H1 (cell line): ENCODE data around the gene RAP2B. TPM values are rescaled to one million over a fixed set of nuclear protein-coding genes. Genes with fewer than 3 reads are reported as not detected.

Experiments used
- CTCF ChIA-PET: fragments of 300-600 bp; sonication (Branson Sonifier 250); formaldehyde crosslinking; loops from one replicate; lab custom pipeline; 2021; ENCODE audit not compliant: partially characterized antibody; lab: Charles Lee
- POLR2A ChIA-PET: fragments of 300-600 bp; sonication (Branson Sonifier 250); formaldehyde crosslinking; loops from one replicate; lab custom pipeline; 2021; ENCODE audit warnings: inconsistent platforms; ENCODE audit not compliant: partially characterized antibody; lab: Charles Lee
- DNase-seq, 2 experiments: peaks; one replicate each; pipeline versions ENCODE4 v3.0.0 to v3.0.0-alpha.2; 2010 to 2022; ENCODE audit warnings: low spot score in 2 of 2, low read depth in 1 of 2, mixed read lengths in 1 of 2
- FAIRE-seq: peaks from 2 replicates; lab custom pipeline; 2011; peaks lifted over from hg19 to GRCh38; lab: Jason Lieb, UNC
- H2AFZ ChIP-seq: 2 replicates; pipeline ENCODE4 v1.8.1; 2012; ENCODE audit warnings: low read length, inconsistent platforms
- H2AK5ac ChIP-seq: 2 replicates; pipeline ENCODE4 v1.6.1; 2013; ENCODE audit warnings: low read depth, low read length
- H2BK120ac ChIP-seq: replicated peaks from 2 replicates; pipeline ENCODE3; 2013; ENCODE audit warnings: low read depth, low read length, inconsistent platforms
- H2BK12ac ChIP-seq: 2 replicates; pipeline ENCODE4 v1.6.1; 2013; ENCODE audit warnings: low read depth, low read length
- H2BK15ac ChIP-seq: 2 replicates; pipeline ENCODE4 v1.6.1; 2013; ENCODE audit warnings: low read length
- H2BK20ac ChIP-seq: 2 replicates; pipeline ENCODE4 v1.6.1; 2013; ENCODE audit warnings: low read length
- H2BK5ac ChIP-seq: 2 replicates; pipeline ENCODE4 v1.6.1; 2013; ENCODE audit warnings: low read depth, low read length
- H3K14ac ChIP-seq: 2 replicates; pipeline ENCODE4 v1.6.1; 2013; ENCODE audit warnings: inconsistent platforms; ENCODE audit not compliant: insufficient read length
- H3K18ac ChIP-seq: 2 replicates; pipeline ENCODE4 v1.6.1; 2013; ENCODE audit warnings: low read length; ENCODE audit errors: extremely low read depth
- H3K23ac ChIP-seq: 2 replicates; pipeline ENCODE4 v1.6.1; 2013; ENCODE audit warnings: inconsistent platforms; ENCODE audit not compliant: insufficient read length
- H3K23me2 ChIP-seq: 2 replicates; pipeline ENCODE4 v1.6.1; 2013; ENCODE audit warnings: low read depth, low read length
- H3K27ac ChIP-seq: 2 replicates; pipeline ENCODE4 v1.6.1; 2011; ENCODE audit warnings: low read depth, low read length, inconsistent platforms
- H3K27me3 ChIP-seq, 4 experiments: replicated peaks in 1 of 4; 1 replicate in 1 of 4; 2 replicates in 3 of 4; pipeline versions ENCODE4 v1.6.1 to v1.8.1; 2011 to 2013; ENCODE audit warnings: low read length in 3 of 4, mild to moderate bottlenecking in 3 of 4, inconsistent platforms in 2 of 4, mixed read lengths in 2 of 4, moderate library complexity in 1 of 4; ENCODE audit not compliant: control insufficient read depth in 3 of 4, insufficient read depth in 3 of 4; ENCODE audit errors: extremely low read depth in 1 of 4
- H3K36me3 ChIP-seq, 4 experiments: 2 replicates each; pipeline versions ENCODE4 v1.6.1 to v1.8.1; 2011 to 2013; ENCODE audit warnings: mild to moderate bottlenecking in 4 of 4, low read length in 3 of 4, moderate library complexity in 2 of 4, control low read depth in 1 of 4, inconsistent platforms in 1 of 4; ENCODE audit not compliant: insufficient read depth in 4 of 4, control insufficient read depth in 2 of 4
- H3K4ac ChIP-seq: replicated peaks from 2 replicates; pipeline ENCODE3; 2013; ENCODE audit warnings: low read length, low read depth, mixed read lengths, inconsistent platforms; ENCODE audit not compliant: insufficient read length
- H3K4me1 ChIP-seq, 4 experiments: replicated peaks in 1 of 4; 1 replicate in 1 of 4; 2 replicates in 3 of 4; pipeline versions ENCODE4 v1.6.1 to v1.8.1; 2011 to 2013; ENCODE audit warnings: low read length in 3 of 4, inconsistent platforms in 2 of 4, mixed read lengths in 1 of 4; ENCODE audit not compliant: insufficient read depth in 4 of 4, control insufficient read depth in 3 of 4
- H3K4me2 ChIP-seq, 2 experiments: 2 replicates each; pipeline versions ENCODE4 v1.6.1 to v1.8.1; 2011 to 2013; ENCODE audit warnings: low read depth in 2 of 2, low read length in 2 of 2, control low read depth in 1 of 2, inconsistent platforms in 1 of 2, mild to moderate bottlenecking in 1 of 2; ENCODE audit not compliant: insufficient read depth in 1 of 2
- H3K4me3 ChIP-seq, 4 experiments: fragments of 200-600, 300-600 bp in 1 of 4; sonication (generic), shearing (Covaris generic), sonication (Bioruptor Twin) in 1 of 4; 2 replicates each; pipeline versions ENCODE4 v1.5.1 to v1.8.1; 2011 to 2016; ENCODE audit warnings: low read length in 4 of 4, low read depth in 3 of 4, control low read depth in 2 of 4, inconsistent platforms in 2 of 4, mild to moderate bottlenecking in 2 of 4, mixed read lengths in 1 of 4, moderate library complexity in 1 of 4; ENCODE audit not compliant: insufficient read depth in 2 of 4; ENCODE audit errors: extremely low read depth in 1 of 4
- H3K56ac ChIP-seq: replicated peaks from 2 replicates; pipeline ENCODE3; 2013; ENCODE audit warnings: low read depth, mild to moderate bottlenecking, mixed read lengths, low read length, inconsistent platforms; ENCODE audit not compliant: insufficient read length
- H3K79me1 ChIP-seq: 2 replicates; pipeline ENCODE4 v1.6.1; 2013; ENCODE audit warnings: low read depth, low read length, control low read depth
- H3K79me2 ChIP-seq, 2 experiments: 2 replicates each; pipeline versions ENCODE4 v1.6.1 to v1.8.1; 2012 to 2013; ENCODE audit warnings: low read length in 2 of 2, mild to moderate bottlenecking in 2 of 2, inconsistent platforms in 1 of 2; ENCODE audit not compliant: insufficient read depth in 2 of 2, control insufficient read depth in 1 of 2
- H3K9ac ChIP-seq, 4 experiments: replicated peaks in 1 of 4; 1 replicate in 1 of 4; 2 replicates in 3 of 4; pipeline versions ENCODE4 v1.6.1 to v1.8.1; 2011 to 2013; ENCODE audit warnings: low read depth in 3 of 4, low read length in 3 of 4, control low read depth in 2 of 4, mild to moderate bottlenecking in 2 of 4, moderate library complexity in 2 of 4, inconsistent platforms in 1 of 4; ENCODE audit errors: extremely low read depth in 1 of 4
- H3K9me3 ChIP-seq, 2 experiments: 2 replicates each; pipeline versions ENCODE4 v1.6.1 to v1.8.1; 2012 to 2013; ENCODE audit warnings: mild to moderate bottlenecking in 2 of 2, moderate library complexity in 2 of 2, control low read depth in 1 of 2, inconsistent platforms in 1 of 2, low read depth in 1 of 2, low read length in 1 of 2, mixed read lengths in 1 of 2; ENCODE audit not compliant: insufficient read depth in 2 of 2
- H4K20me1 ChIP-seq, 2 experiments: replicated peaks in 1 of 2; 2 replicates each; pipeline versions ENCODE3 to v1.8.1; 2011 to 2013; ENCODE audit warnings: inconsistent platforms in 2 of 2, low read length in 2 of 2, mild to moderate bottlenecking in 1 of 2; ENCODE audit not compliant: insufficient read depth in 2 of 2, control insufficient read depth in 1 of 2
- H4K5ac ChIP-seq: 2 replicates; pipeline ENCODE4 v1.6.1; 2013; ENCODE audit warnings: low read length, low read depth, mixed read lengths, inconsistent platforms; ENCODE audit not compliant: insufficient read length
- H4K8ac ChIP-seq: 2 replicates; pipeline ENCODE4 v1.8.0; 2013; ENCODE audit warnings: mild to moderate bottlenecking, moderate library complexity, low read length, inconsistent platforms; ENCODE audit not compliant: insufficient read depth; ENCODE audit errors: extremely low read depth
- H4K91ac ChIP-seq: replicated peaks from 2 replicates; pipeline ENCODE3; 2013; ENCODE audit warnings: low read length, mixed read lengths, inconsistent platforms; ENCODE audit not compliant: insufficient read length
- BACH1 ChIP-seq: IDR thresholded peaks from 2 replicates; pipeline ENCODE4 v1.6.1; 2012; ENCODE audit warnings: low read length, improper control_type of control experiment
- EP300 ChIP-seq, 2 experiments: IDR thresholded peaks; 1 replicate in 1 of 2; 2 replicates in 1 of 2; pipeline ENCODE4 v1.6.1; 2011 to 2012; ENCODE audit warnings: low read depth in 2 of 2, low read length in 2 of 2, mild to moderate bottlenecking in 2 of 2, borderline replicate concordance in 1 of 2, inconsistent platforms in 1 of 2, moderate library complexity in 1 of 2
- HDAC2 ChIP-seq, 2 experiments: fragments of 300-600 bp in 1 of 2; sonication (generic) in 1 of 2; IDR thresholded peaks; 2 replicates each; pipeline ENCODE4 v1.6.1; 2011 to 2012; ENCODE audit warnings: low read depth in 2 of 2, low read length in 2 of 2, mild to moderate bottlenecking in 2 of 2, moderate library complexity in 2 of 2, borderline replicate concordance in 1 of 2, inconsistent platforms in 1 of 2
- JUND ChIP-seq: IDR thresholded peaks from 2 replicates; pipeline ENCODE4 v1.6.1; 2011; ENCODE audit warnings: mild to moderate bottlenecking, improper control_type of control experiment, low read length
- KDM4A ChIP-seq: IDR thresholded peaks from one replicate; pipeline ENCODE4 v1.7.1; 2012; ENCODE audit warnings: low read depth, mild to moderate bottlenecking, moderate library complexity, low read length, inconsistent platforms; ENCODE audit not compliant: severe bottlenecking
- MAFK ChIP-seq: IDR thresholded peaks from 2 replicates; pipeline ENCODE4 v1.6.1; 2012; ENCODE audit warnings: low read depth, mild to moderate bottlenecking, improper control_type of control experiment, low read length
- RAD21 ChIP-seq, 2 experiments: IDR thresholded peaks in 1 of 2; conservative IDR thresholded peaks in 1 of 2; 2 replicates each; pipeline ENCODE4 v1.6.1; 2011; ENCODE audit warnings: low read depth in 2 of 2, low read length in 2 of 2, improper control_type of control experiment in 1 of 2, inconsistent platforms in 1 of 2, mild to moderate bottlenecking in 1 of 2, moderate library complexity in 1 of 2
- SIRT6 ChIP-seq: IDR thresholded peaks from one replicate; pipeline ENCODE4 v1.7.1; 2012; ENCODE audit warnings: low read length, inconsistent platforms
- TAF7 ChIP-seq: optimal IDR thresholded peaks from 2 replicates; pipeline ENCODE3; 2011; ENCODE audit warnings: low read depth, mild to moderate bottlenecking, inconsistent platforms, low read length, moderate library complexity, borderline replicate concordance
- TCF12 ChIP-seq: IDR thresholded peaks from 2 replicates; pipeline ENCODE4 v1.6.1; 2011; ENCODE audit warnings: low read depth, mild to moderate bottlenecking, low read length
- WGBS, 2 experiments: shearing (Covaris generic) in 1 of 2; methylation state at CpG; one replicate each; pipeline versions ENCODE4 v1.1.6 to v1.1.7; 2013 to 2015; ENCODE audit warnings: low lambda C conversion rate in 2 of 2, mixed read lengths in 2 of 2, inconsistent platforms in 1 of 2, low coverage in 1 of 2, missing lambda C conversion rate in 1 of 2; ENCODE audit not compliant: insufficient replicate concordance in 2 of 2, insufficient coverage in 1 of 2, insufficient read length in 1 of 2; ENCODE audit errors: extremely low coverage in 1 of 2, missing lambda C conversion rate in 1 of 2; 5-methylcytosine and 5-hydroxymethylcytosine counted together
- polyA plus RNA-seq, 7 experiments: library from polyadenylated mRNA; depleted of rRNA in 3 of 7; stranded (reverse) in 5 of 7; unstranded in 2 of 7; fragments of >200 nt in 5 of 7; fragments of 200-250 nt in 2 of 7; gene quantifications; 1 replicate in 5 of 7; 2 replicates in 1 of 7; 4 replicates in 1 of 7; pipeline versions ENCODE4 v1.2.1 to v1.2.3, GENCODE V29; 2011 to 2013; ENCODE audit warnings: missing spikeins in 2 of 7, mixed read lengths in 2 of 7
- total RNA-seq: library from RNA; stranded (reverse); fragmentation: NEBNext Ultra II Directional; extraction: Animal tissue kit (Norgen Biotek cat#: 25700); gene quantifications from 2 replicates; pipeline ENCODE4 v1.2.1, GENCODE V29; 2021

Gene RAP2B
- total and polyA plus RNA-seq, 2 of the 8 experiments (the other 6 are each of a cell fraction or from before 2014, with no cell fraction given), result 7.5 to 20.3 TPM

GRCh38 chr3:153138276-153139210 is 23.5 kb upstream of the RAP2B start:
- no peak for FAIRE-seq
- Histone ChIP-seq H3K9ac (no peak overlapping the region), H3K4me2 (no peak overlapping the region), H3K23ac (no peak overlapping the region), H2AFZ (peak overlapping the region; percentile 33; the same call in 1 of the 2 replicates), H2BK12ac (no peak overlapping the region), H3K27ac (no peak overlapping the region), H3K56ac (no peak overlapping the region), H2BK15ac (no peak overlapping the region), H4K5ac (no peak overlapping the region), H2BK20ac (no peak overlapping the region), H2BK5ac (no peak overlapping the region), H3K23me2 (no peaks in the 10 kb centered on the region), H3K9me3 (no peaks in the 10 kb centered on the region), H3K4ac (no peak overlapping the region), H3K18ac (no peak overlapping the region), H3K79me2 (no peaks in the 10 kb centered on the region), H4K8ac (no peak overlapping the region), H3K4me3 (no peak overlapping the region), H2BK120ac (no peak overlapping the region), H4K20me1 (no peaks in the 10 kb centered on the region), H4K91ac (no peak overlapping the region), H2AK5ac (no peak overlapping the region), H3K27me3 (no peaks in the 10 kb centered on the region), H3K36me3 (no peaks in the 10 kb centered on the region), H3K79me1 (no peaks in the 10 kb centered on the region), H3K14ac (no peak overlapping the region), H3K4me1 (no peaks in the 10 kb centered on the region)
- 94% methylated on average over 5 of the region's 5 CpGs; no CpG with 5 or more reads in 1 of the 2 experiments for WGBS, 2 experiments
- CTCF ChIA-PET, result no interaction called here
- POLR2A ChIA-PET, result no interaction called here
- TF ChIP-seq HDAC2 (IDR thresholded peaks at IDR 0.05; ENCODE audit: borderline replicate concordance in 1 of 2, low read depth in 2 of 2, low read length in 2 of 2) (no peak), MAFK (peak; percentile 84; the same call in 1 of the 2 replicates), EP300 (IDR thresholded peaks at IDR 0.05; ENCODE audit: borderline replicate concordance in 1 of 2, low read depth in 2 of 2, low read length in 2 of 2) (no peak), RAD21 (IDR thresholded peaks at IDR 0.05 in 1 of 2, conservative IDR thresholded peaks at IDR 0.05 in 1 of 2; ENCODE audit: low read depth in 2 of 2, low read length in 2 of 2) (no peak), BACH1 (peak; percentile 93), TAF7 (no peak), SIRT6 (no peak), JUND (0 out of 2 replicates have a peak, but pooled peaks have one; percentile 6), TCF12 (no peak), KDM4A (no peak)
- no peak for DNase-seq
